ENCODE measurements around the gene HDHD5.

The HDHD5 gene

GRCh38 chr22:17171153-17172028 is 12.3 kb upstream of the HDHD5 start:
- peak; percentile 97 for TF ChIP-seq CTCF (IDR thresholded peaks at IDR 0.05; ENCODE audit: extremely low read depth, insufficient read depth, missing control alignments)
- peak; percentile 93 for DNase-seq (ENCODE audit: low spot score)
- in situ Hi-C loops (cut with MboI; ENCODE audit: low pct_unique_long_range_greater_than_20kb, low sequenced_read_pairs, unreplicated experiment): no loop called here

GRCh38 chr22:17167486-17167885 is 8.4 kb upstream of the HDHD5 start:
- TF ChIP-seq CTCF (IDR thresholded peaks at IDR 0.05; ENCODE audit: extremely low read depth, insufficient read depth, missing control alignments): no peak
- in situ Hi-C loops (cut with MboI; ENCODE audit: low pct_unique_long_range_greater_than_20kb, low sequenced_read_pairs, unreplicated experiment): no loop called here
- DNase-seq (ENCODE audit: low spot score): no peak

GRCh38 chr22:17164392-17165024 is 5.4 kb upstream of the HDHD5 start:
- TF ChIP-seq CTCF (IDR thresholded peaks at IDR 0.05; ENCODE audit: extremely low read depth, insufficient read depth, missing control alignments): no peak
- in situ Hi-C loops (cut with MboI; ENCODE audit: low pct_unique_long_range_greater_than_20kb, low sequenced_read_pairs, unreplicated experiment): no loop called here
- no peak for DNase-seq (ENCODE audit: low spot score)

GRCh38 chr22:17162731-17163130 is 3.7 kb upstream of the HDHD5 start:
- DNase-seq (ENCODE audit: low spot score): no peak
- TF ChIP-seq CTCF (IDR thresholded peaks at IDR 0.05; ENCODE audit: extremely low read depth, insufficient read depth, missing control alignments): no peak
- in situ Hi-C loops (cut with MboI; ENCODE audit: low pct_unique_long_range_greater_than_20kb, low sequenced_read_pairs, unreplicated experiment): no loop called here

- DNase-seq (ENCODE audit: low spot score): no peak
- in situ Hi-C loops (cut with MboI; ENCODE audit: low pct_unique_long_range_greater_than_20kb, low sequenced_read_pairs, unreplicated experiment): no loop called here
- no peak for TF ChIP-seq CTCF (IDR thresholded peaks at IDR 0.05; ENCODE audit: extremely low read depth, insufficient read depth, missing control alignments)
These were observed 2.9 kb upstream of the HDHD5 start for GRCh38 chr22:17161991-17162390.

GRCh38 chr22:17159504-17159951 is 451 bp upstream of the HDHD5 start:
- in situ Hi-C loops (cut with MboI; ENCODE audit: low pct_unique_long_range_greater_than_20kb, low sequenced_read_pairs, unreplicated experiment): no loop called here
- peak; percentile 50 for DNase-seq (ENCODE audit: low spot score)

More at GRCh38 chr22:17159504-17159951, 451 bp upstream of the HDHD5 start:
- no peak for TF ChIP-seq CTCF (IDR thresholded peaks at IDR 0.05; ENCODE audit: extremely low read depth, insufficient read depth, missing control alignments)
